ENCODE results near the gene PPP2R2C.

The PPP2R2C gene

DNA sequence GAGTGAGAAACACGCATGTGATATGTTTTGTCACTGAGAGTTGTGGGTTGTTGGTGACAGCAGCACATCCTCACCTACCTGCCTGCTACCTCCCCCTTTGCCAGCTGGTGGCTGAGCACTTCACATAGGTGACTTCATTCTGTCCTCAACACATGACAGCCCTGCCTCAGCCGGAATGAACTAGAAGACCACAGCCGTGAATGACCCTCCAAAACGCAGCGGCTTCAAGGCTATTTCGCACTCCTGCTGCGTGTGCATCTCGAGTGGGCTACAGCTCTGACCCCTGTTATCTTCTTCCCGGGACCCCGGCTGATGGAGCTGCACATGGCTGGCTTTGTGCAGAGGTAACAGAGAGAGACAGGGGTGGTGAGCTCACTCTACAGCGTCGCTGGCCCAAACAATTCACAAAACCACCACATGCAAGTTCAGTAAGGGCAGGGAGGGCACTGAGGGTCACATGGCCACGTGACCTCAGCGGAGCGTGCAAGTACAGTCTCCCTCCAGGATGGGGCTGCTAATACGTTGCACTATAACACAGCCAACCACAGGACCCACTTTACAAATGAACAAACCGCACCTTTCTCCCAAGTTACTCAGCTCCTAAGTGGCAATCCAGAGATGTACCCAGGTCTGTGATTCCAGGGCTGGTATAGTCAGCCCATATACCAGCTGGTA lies 6.3 kb upstream of the PPP2R2C start:
- DNase-seq (no peak), ATAC-seq (ENCODE audit: insufficient read depth, low read depth) (no peak)
- no peaks in the 10 kb centered on the region for H4K20me1 ChIP-seq (ENCODE audit: insufficient read depth, low read length)
- H3K27me3 ChIP-seq (ENCODE audit: insufficient read depth, low read length, poor library complexity) = peaks cover 4% of the 10 kb centered on the region
- no peak overlapping the region for H3K9ac ChIP-seq (ENCODE audit: low read depth, low read length)
- no peaks in the 10 kb centered on the region for H3K79me2 ChIP-seq (ENCODE audit: insufficient read depth, low read length)
- H2AFZ ChIP-seq (ENCODE audit: low read depth, low read length) = no peak overlapping the region
- no peak overlapping the region for H3K4me3 ChIP-seq (ENCODE audit: low read depth in 1 of 2, low read length in 2 of 2)
- H3K27ac ChIP-seq (ENCODE audit: low read length) = no peak overlapping the region
- H3K4me1 ChIP-seq (ENCODE audit: insufficient read depth, low read length) = no peaks in the 10 kb centered on the region
- no peak for TF ChIP-seq EZH2 (IDR thresholded peaks at IDR 0.05; ENCODE audit: borderline replicate concordance, low read depth, low read length, severe bottlenecking)
- TF ChIP-seq, protein P1, sequence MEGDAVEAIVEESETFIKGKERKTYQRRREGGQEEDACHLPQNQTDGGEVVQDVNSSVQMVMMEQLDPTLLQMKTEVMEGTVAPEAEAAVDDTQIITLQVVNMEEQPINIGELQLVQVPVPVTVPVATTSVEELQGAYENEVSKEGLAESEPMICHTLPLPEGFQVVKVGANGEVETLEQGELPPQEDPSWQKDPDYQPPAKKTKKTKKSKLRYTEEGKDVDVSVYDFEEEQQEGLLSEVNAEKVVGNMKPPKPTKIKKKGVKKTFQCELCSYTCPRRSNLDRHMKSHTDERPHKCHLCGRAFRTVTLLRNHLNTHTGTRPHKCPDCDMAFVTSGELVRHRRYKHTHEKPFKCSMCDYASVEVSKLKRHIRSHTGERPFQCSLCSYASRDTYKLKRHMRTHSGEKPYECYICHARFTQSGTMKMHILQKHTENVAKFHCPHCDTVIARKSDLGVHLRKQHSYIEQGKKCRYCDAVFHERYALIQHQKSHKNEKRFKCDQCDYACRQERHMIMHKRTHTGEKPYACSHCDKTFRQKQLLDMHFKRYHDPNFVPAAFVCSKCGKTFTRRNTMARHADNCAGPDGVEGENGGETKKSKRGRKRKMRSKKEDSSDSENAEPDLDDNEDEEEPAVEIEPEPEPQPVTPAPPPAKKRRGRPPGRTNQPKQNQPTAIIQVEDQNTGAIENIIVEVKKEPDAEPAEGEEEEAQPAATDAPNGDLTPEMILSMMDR (IDR thresholded peaks at IDR 0.05; ENCODE audit: borderline replicate concordance, extremely low read depth, low read length, poor library complexity, severe bottlenecking) = no peak
- no peak overlapping the region for H3K4me2 ChIP-seq (ENCODE audit: insufficient read depth, low read length)
- H3K9me3 ChIP-seq (ENCODE audit: insufficient read depth, low read length, severe bottlenecking) = no peaks in the 10 kb centered on the region
- no peaks in the 10 kb centered on the region for H3K36me3 ChIP-seq (ENCODE audit: insufficient read depth, low read length)

DNA sequence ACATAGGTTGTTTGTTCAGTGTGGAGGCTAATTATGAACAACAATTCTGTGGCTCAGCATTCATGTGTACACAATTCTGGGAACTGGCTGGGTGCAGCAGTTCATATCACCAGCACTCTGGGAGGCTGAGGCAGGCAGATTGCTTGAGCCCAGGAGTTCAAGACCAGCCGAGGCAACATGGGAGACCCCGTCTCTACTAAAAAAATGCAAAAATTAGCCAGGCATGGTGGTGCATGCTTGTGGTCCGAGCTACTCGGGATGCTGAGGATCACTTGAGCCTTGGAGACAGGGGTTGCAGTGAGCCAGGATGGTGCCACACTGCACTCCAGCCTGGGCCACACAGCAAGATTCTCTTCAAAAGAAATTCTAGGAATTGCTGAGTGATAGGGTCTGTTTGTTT lies 4.5 kb upstream of the PPP2R2C start:
- Histone ChIP-seq H3K4me3 (ENCODE audit: low read depth in 1 of 2, low read length in 2 of 2) (no peak overlapping the region), H3K79me2 (ENCODE audit: insufficient read depth, low read length) (no peaks in the 10 kb centered on the region), H3K27ac (ENCODE audit: low read length) (no peak overlapping the region), H3K9ac (ENCODE audit: low read depth, low read length) (no peak overlapping the region), H3K9me3 (ENCODE audit: insufficient read depth, low read length, severe bottlenecking) (no peaks in the 10 kb centered on the region), H3K4me1 (ENCODE audit: insufficient read depth, low read length) (no peaks in the 10 kb centered on the region), H4K20me1 (ENCODE audit: insufficient read depth, low read length) (no peaks in the 10 kb centered on the region), H3K4me2 (ENCODE audit: insufficient read depth, low read length) (no peak overlapping the region), H3K36me3 (ENCODE audit: insufficient read depth, low read length) (no peaks in the 10 kb centered on the region), H3K27me3 (ENCODE audit: insufficient read depth, low read length, poor library complexity) (no peaks in the 10 kb centered on the region), H2AFZ (ENCODE audit: low read depth, low read length) (no peak overlapping the region)
- ATAC-seq (ENCODE audit: insufficient read depth, low read depth) = no peak
- no peak for TF ChIP-seq EZH2 (IDR thresholded peaks at IDR 0.05; ENCODE audit: borderline replicate concordance, low read depth, low read length, severe bottlenecking)
- DNase-seq = no peak

DNA sequence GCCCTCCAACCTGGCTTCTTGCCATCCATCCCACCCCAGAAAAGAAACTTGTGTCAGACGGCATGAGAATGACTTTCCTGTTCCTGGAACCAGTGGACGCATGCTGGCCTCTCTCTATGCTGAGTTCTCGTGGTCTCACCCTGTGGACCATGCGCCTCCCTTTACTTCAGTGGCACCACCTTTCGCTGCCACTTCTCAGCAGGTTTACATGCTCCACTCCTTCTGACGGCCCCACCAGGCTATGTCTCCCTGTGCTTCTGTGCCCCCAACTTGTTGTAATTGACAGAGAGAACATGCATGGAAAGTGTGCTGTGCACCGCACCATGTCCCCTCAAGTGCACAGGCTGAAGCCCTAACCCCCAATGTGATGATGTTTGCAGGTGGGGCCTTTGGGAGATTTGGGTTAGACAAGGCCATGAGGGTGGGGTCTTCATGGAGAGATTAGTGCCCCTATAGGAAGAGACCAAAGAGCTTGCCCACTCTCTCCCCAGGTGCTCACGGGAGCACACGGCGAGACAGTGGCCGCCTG lies 3.1 kb upstream of the PPP2R2C start:
- Histone ChIP-seq H2AFZ (ENCODE audit: low read depth, low read length) (no peak overlapping the region), H3K27me3 (ENCODE audit: insufficient read depth, low read length, poor library complexity) (no peaks in the 10 kb centered on the region), H3K4me3 (ENCODE audit: low read depth in 1 of 2, low read length in 2 of 2) (no peak overlapping the region), H3K9me3 (ENCODE audit: insufficient read depth, low read length, severe bottlenecking) (no peaks in the 10 kb centered on the region), H3K9ac (ENCODE audit: low read depth, low read length) (no peak overlapping the region), H3K79me2 (ENCODE audit: insufficient read depth, low read length) (no peaks in the 10 kb centered on the region), H4K20me1 (ENCODE audit: insufficient read depth, low read length) (no peaks in the 10 kb centered on the region), H3K36me3 (ENCODE audit: insufficient read depth, low read length) (no peaks in the 10 kb centered on the region), H3K27ac (ENCODE audit: low read length) (no peak overlapping the region), H3K4me1 (ENCODE audit: insufficient read depth, low read length) (no peaks in the 10 kb centered on the region), H3K4me2 (ENCODE audit: insufficient read depth, low read length) (no peak overlapping the region)
- no peak for ATAC-seq (ENCODE audit: insufficient read depth, low read depth)
- no peak for DNase-seq
- no peak for TF ChIP-seq EZH2 (IDR thresholded peaks at IDR 0.05; ENCODE audit: borderline replicate concordance, low read depth, low read length, severe bottlenecking)
- TF ChIP-seq, protein P1 (IDR thresholded peaks at IDR 0.05; ENCODE audit: borderline replicate concordance, extremely low read depth, low read length, poor library complexity, severe bottlenecking) = no peak

DNA sequence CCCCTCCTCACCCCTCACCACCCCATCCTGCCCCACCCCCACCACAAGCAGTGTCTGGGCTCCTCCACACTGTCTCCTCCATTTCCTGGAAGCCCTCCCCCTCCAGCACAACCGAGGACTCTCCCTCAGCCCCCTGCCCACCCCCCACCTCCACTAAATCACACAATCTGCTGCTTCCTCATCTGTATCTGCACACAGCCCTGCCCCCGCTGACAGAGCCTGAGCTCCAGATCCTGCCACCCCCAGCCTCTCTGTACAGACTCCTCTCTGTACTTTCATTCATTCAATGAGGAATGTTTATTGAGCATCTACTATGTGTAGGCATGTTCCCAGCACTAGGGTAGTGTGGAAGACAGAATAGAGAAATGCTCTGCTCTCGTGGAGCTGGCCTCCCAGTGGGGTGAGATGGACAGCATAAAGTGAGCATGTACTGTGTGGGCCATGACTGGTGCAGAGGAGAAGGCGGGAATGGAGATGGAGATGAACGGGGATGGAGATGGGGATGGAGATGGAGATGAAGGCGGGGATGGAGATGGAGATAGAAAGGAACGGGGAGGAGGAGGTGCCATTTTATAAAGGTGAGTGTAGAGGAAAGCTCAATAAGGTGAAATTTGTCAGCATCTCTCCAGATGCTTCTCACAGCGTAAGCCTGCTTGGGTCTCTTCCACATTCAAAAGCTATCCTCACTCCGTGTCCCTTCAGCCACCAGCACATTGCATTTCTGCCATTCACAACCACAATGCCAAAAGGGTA lies 2.5 kb upstream of the PPP2R2C start:
- Histone ChIP-seq H3K27ac (ENCODE audit: low read length) (no peak overlapping the region), H3K27me3 (ENCODE audit: insufficient read depth, low read length, poor library complexity) (no peaks in the 10 kb centered on the region), H4K20me1 (ENCODE audit: insufficient read depth, low read length) (no peaks in the 10 kb centered on the region), H3K36me3 (ENCODE audit: insufficient read depth, low read length) (no peaks in the 10 kb centered on the region), H3K9ac (ENCODE audit: low read depth, low read length) (no peak overlapping the region), H3K4me3 (ENCODE audit: low read depth in 1 of 2, low read length in 2 of 2) (no peak overlapping the region), H3K79me2 (ENCODE audit: insufficient read depth, low read length) (no peaks in the 10 kb centered on the region), H3K4me2 (ENCODE audit: insufficient read depth, low read length) (no peak overlapping the region), H3K9me3 (ENCODE audit: insufficient read depth, low read length, severe bottlenecking) (no peaks in the 10 kb centered on the region), H3K4me1 (ENCODE audit: insufficient read depth, low read length) (no peaks in the 10 kb centered on the region), H2AFZ (ENCODE audit: low read depth, low read length) (no peak overlapping the region)
- no peak for ATAC-seq (ENCODE audit: insufficient read depth, low read depth)
- DNase-seq = no peak
- TF ChIP-seq, protein P1 (IDR thresholded peaks at IDR 0.05; ENCODE audit: borderline replicate concordance, extremely low read depth, low read length, poor library complexity, severe bottlenecking) = no peak
- TF ChIP-seq EZH2 (IDR thresholded peaks at IDR 0.05; ENCODE audit: borderline replicate concordance, low read depth, low read length, severe bottlenecking) = no peak
